ENCODE measurements around the gene HAUS3. TPM values are rescaled to one million over a fixed set of nuclear protein-coding genes. Genes with fewer than 3 reads are reported as not detected.

HAUS3 gene
- total RNA-seq, 1 donor from 2014 or later: 9.2 TPM

DNA sequence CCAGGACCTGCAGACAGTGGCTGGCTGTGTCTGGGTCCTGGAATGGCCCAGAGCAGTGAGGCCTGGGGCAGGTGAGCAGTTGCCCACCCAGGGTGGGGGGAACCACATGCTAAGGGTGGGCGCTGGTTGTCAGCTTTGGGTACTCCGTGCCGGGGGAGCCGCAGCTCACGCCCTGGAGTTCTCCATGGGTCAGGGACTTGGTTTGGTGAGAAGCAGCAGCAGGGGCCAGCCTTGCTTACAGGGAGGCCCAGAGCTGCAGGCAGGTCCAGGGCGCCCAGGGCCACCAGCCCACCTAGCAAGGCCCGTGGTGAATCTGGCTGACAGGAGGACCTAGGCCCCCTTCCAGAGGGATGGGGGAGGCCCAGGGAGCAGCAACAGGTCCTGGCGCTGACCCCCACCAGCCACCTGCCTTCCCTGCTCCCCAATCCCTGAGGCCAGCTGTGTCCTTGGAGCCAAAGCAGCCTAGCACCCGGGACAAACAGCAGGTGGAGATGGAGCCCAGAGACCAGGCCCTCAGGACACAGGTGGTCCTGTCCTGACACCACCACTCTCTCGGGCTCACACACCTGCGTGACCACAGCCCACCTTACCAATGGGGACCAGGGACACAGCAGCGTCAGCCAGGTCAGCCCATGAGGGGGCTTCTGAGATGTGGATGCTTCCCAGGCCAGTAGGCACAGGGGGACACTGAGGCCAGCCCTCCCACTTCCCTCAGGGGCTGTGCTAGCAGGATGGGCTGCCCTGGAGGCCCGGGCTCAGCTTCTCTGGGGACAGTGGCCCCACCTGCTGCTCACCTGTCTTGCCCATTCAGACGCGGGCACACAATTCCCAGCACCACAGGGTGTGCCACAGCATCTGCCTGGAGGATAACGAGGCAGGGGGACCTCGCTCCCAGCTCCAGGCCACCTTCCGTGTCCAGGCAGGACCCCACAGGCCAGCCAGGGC, 16.4 kb upstream of the HAUS3 start:
- H3K27me3 ChIP-seq (ENCODE audit: control insufficient read depth, insufficient read depth, low read length): no peaks in the 10 kb centered on the region
- H3K4me3 ChIP-seq (ENCODE audit: low read depth, low read length): no peak overlapping the region
- TF ChIP-seq, protein P1, sequence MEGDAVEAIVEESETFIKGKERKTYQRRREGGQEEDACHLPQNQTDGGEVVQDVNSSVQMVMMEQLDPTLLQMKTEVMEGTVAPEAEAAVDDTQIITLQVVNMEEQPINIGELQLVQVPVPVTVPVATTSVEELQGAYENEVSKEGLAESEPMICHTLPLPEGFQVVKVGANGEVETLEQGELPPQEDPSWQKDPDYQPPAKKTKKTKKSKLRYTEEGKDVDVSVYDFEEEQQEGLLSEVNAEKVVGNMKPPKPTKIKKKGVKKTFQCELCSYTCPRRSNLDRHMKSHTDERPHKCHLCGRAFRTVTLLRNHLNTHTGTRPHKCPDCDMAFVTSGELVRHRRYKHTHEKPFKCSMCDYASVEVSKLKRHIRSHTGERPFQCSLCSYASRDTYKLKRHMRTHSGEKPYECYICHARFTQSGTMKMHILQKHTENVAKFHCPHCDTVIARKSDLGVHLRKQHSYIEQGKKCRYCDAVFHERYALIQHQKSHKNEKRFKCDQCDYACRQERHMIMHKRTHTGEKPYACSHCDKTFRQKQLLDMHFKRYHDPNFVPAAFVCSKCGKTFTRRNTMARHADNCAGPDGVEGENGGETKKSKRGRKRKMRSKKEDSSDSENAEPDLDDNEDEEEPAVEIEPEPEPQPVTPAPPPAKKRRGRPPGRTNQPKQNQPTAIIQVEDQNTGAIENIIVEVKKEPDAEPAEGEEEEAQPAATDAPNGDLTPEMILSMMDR (IDR thresholded peaks at IDR 0.05; ENCODE audit: insufficient read depth, low read length, severe bottlenecking): no peak
- DNase-seq (ENCODE audit: low read depth) (no peak), FAIRE-seq (no peak)
- H3K36me3 ChIP-seq (ENCODE audit: control insufficient read depth, insufficient read depth, low read length): peaks cover 16% of the 10 kb centered on the region

DNA sequence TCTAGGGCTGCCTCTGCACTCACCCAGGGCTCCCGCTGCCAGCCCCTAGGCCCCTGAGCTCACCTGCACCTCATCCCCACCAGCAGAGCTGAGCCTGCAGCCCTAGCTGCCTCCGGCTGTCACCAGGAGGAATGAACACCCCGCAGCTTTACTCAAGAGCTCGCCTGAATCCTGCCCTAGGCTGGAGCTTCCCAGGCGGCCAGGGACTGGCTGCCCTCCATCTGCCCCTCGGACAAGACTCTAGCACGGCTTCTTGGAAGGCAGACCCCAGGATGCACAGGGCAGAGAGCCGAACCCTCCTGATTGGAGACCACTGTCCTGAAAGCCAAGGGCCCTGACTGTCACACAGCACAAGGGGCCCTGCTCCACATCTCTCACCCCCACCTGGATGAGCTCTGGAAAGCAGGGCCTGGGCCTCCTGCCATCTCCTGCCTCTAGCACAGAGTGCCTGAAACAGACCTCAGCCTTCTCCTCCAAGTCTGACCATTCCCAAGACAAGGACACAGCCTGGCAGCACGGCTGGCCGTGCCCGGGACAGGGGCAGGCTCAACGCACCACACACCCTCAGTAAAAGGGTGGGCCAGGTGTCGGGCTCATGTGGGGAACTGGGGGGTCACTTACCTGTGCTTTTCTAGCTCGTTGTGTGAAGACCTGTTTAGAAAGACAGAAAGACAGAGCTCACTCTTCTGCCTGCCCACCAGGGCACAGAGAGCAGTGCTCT, 15.6 kb upstream of the HAUS3 start:
- DNase-seq (ENCODE audit: low read depth) (no peak), FAIRE-seq (no peak)
- TF ChIP-seq, protein P1 (IDR thresholded peaks at IDR 0.05; ENCODE audit: insufficient read depth, low read length, severe bottlenecking): no peak
- Histone ChIP-seq H3K27me3 (ENCODE audit: control insufficient read depth, insufficient read depth, low read length) (no peaks in the 10 kb centered on the region), H3K4me3 (ENCODE audit: low read depth, low read length) (no peak overlapping the region), H3K36me3 (ENCODE audit: control insufficient read depth, insufficient read depth, low read length) (peaks cover 20% of the 10 kb centered on the region)

DNA sequence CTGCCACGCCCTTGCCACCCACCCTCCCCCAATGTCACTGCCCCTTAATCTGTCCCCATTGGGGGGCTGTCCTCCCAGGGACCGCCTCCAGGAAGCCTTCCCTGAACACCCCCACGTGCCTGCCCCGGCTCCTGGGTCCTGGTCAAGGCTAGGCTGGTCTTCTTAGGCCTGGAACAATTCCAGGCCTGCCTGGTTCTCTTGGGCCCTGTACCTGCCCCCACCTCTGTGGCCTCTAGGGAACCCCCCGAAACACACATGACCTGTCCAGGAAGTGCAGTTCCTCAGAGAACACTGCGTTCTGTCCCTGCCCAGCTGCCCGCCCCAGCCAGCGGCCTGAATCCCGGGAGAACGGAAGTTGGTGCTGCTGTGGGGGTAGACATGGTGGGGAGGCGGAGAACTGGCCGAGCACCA, 14.9 kb upstream of the HAUS3 start:
- TF ChIP-seq, protein P1 (IDR thresholded peaks at IDR 0.05; ENCODE audit: insufficient read depth, low read length, severe bottlenecking): no peak
- Histone ChIP-seq H3K36me3 (ENCODE audit: control insufficient read depth, insufficient read depth, low read length) (peaks cover 20% of the 10 kb centered on the region), H3K27me3 (ENCODE audit: control insufficient read depth, insufficient read depth, low read length) (no peaks in the 10 kb centered on the region), H3K4me3 (ENCODE audit: low read depth, low read length) (no peak overlapping the region)
- FAIRE-seq (no peak), DNase-seq (ENCODE audit: low read depth) (no peak)

DNA sequence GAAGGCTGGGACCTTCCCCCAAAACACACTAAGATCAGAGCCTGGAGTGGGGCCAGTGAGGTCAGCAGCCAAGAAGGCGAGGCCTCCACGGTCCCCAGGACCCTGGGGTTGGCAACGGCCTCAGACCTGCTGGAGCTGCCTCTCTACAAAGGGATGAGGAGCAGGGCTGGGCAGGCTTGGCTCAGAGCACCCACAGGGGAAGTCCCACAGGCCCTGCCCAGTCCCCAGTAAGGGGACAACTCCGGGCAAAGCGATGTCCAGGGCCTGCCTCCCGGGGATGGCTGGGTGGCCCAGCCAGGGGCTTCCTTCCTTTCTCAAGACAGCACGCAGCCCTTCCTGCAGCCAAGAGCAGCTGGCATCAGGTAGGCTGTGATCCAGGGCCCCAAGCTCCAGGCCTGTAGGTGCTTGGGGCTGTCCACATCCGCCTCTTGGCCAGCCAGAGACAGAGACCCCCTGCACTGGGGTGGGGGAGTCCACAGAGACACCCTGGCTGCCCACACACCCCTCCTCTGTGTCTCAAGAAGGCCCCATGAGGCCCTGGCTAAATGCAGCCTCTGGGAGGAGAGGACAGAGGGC, 14.3 kb upstream of the HAUS3 start:
- TF ChIP-seq, protein P1 (IDR thresholded peaks at IDR 0.05; ENCODE audit: insufficient read depth, low read length, severe bottlenecking): no peak
- Histone ChIP-seq H3K36me3 (ENCODE audit: control insufficient read depth, insufficient read depth, low read length) (peaks cover 24% of the 10 kb centered on the region), H3K4me3 (ENCODE audit: low read depth, low read length) (no peak overlapping the region), H3K27me3 (ENCODE audit: control insufficient read depth, insufficient read depth, low read length) (no peaks in the 10 kb centered on the region)
- DNase-seq (ENCODE audit: low read depth) (no peak), FAIRE-seq (no peak)

DNA sequence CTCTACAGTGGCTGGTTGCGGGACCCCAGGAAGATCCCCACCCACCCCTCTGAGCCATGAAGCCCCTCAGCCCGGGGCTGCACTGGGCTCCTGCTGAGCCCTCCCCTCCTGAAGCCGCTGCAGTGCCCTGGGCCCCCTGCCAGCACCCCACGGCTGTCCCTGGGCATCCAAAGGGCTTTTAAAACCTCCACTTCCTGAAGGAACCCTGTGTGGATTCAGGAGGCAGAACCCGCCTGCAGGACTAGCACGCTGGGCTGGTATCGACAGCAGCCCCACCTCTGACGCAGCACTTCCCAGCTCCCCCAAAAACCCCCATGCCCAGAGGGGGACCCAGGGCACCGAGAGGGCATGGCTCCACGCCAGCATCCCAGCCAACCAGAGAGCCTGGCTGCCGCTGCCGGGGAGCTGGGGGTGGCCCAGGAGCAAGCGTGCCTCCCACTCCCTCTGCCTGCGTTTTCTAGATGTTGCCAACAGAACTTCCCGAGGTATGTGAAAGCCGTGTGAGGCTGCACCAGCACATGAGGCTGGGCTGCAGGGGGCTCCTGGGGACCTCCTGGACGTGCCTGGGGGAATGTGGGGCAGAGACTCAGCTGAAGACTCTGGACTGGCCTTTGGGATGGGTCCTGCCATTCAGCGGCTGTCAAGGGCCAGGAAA, 13.7 kb upstream of the HAUS3 start:
- no peak for DNase-seq (ENCODE audit: low read depth)

More for the DNA sequence above, 13.7 kb upstream of the HAUS3 start:
- no peak overlapping the region for H3K4me3 ChIP-seq (ENCODE audit: low read depth, low read length)
- no peak for FAIRE-seq
- TF ChIP-seq, protein P1 (IDR thresholded peaks at IDR 0.05; ENCODE audit: insufficient read depth, low read length, severe bottlenecking): no peak
- H3K36me3 ChIP-seq (ENCODE audit: control insufficient read depth, insufficient read depth, low read length): peaks cover 29% of the 10 kb centered on the region
- H3K27me3 ChIP-seq (ENCODE audit: control insufficient read depth, insufficient read depth, low read length): no peaks in the 10 kb centered on the region

Measured in bronchial epithelial cell (primary cell).